Suprapubic skin (tissue), 4 donors: ENCODE results near the gene GGCT. TPM values are rescaled to one million over a fixed set of nuclear protein-coding genes. Genes with fewer than 3 reads are reported as not detected.
A peak's percentile ranks its signal among the peaks of the same experiment; 100 is the strongest.

Experiments used
- DNase-seq, 2 donors: peaks; one replicate each; pipeline ENCODE4 v3.0.0-alpha.2; 2019; ENCODE audit warnings: low spot score in 2 of 2
- H3K27ac ChIP-seq: fragments of 200-600 bp; sonication (generic); one replicate; pipeline ENCODE4 v1.5.1; 2019
- H3K27me3 ChIP-seq: fragments of 200-600 bp; sonication (generic); one replicate; pipeline ENCODE4 v1.5.1; 2019
- H3K36me3 ChIP-seq: fragments of 200-600 bp; sonication (generic); one replicate; pipeline ENCODE4 v1.5.1; 2019
- H3K4me1 ChIP-seq: fragments of 200-600 bp; sonication (generic); one replicate; pipeline ENCODE4 v1.5.1; 2019
- H3K4me3 ChIP-seq: fragments of 200-600 bp; sonication (generic); one replicate; pipeline ENCODE4 v1.5.1; 2019; ENCODE audit warnings: mild to moderate bottlenecking
- H3K9me3 ChIP-seq: fragments of 200-600 bp; sonication (generic); one replicate; pipeline ENCODE4 v1.5.1; 2019
- EP300 ChIP-seq: sonication (generic); formaldehyde crosslinking; IDR thresholded peaks from one replicate; pipeline ENCODE4 v1.6.1; 2017; ENCODE audit warnings: antibody characterized with exemption
- POLR2A ChIP-seq, 2 donors: fragments of 450-650 bp; IDR thresholded peaks; one replicate each; pipeline ENCODE4 v1.6.1; 2017; ENCODE audit warnings: antibody characterized with exemption in 2 of 2, mild to moderate bottlenecking in 2 of 2, moderate library complexity in 2 of 2
- POLR2AphosphoS5 ChIP-seq, 3 donors: sonication (generic); formaldehyde crosslinking; IDR thresholded peaks; one replicate each; pipeline ENCODE4 v1.6.1; 2017; ENCODE audit warnings: antibody characterized with exemption in 3 of 3
- WGBS: methylation state at CpG from one replicate; pipeline ENCODE4 v1.1.5; 2018; 5-methylcytosine and 5-hydroxymethylcytosine counted together
- total RNA-seq, 4 donors: library from RNA; depleted of rRNA; stranded (reverse); fragments of >200 nt; gene quantifications; one replicate each; pipeline ENCODE4 v1.1.0, GENCODE V29; 2016
- TF ChIP-seq, protein P1 (sequence below), 2 donors: fragments of 200-600 bp in 1 of 2; fragments of 450-650 bp in 1 of 2; sonication (generic) in 1 of 2; IDR thresholded peaks; one replicate each; pipeline ENCODE4 v1.5.1; 2016 to 2019; ENCODE audit warnings: antibody characterized with exemption in 2 of 2, mild to moderate bottlenecking in 1 of 2, moderate library complexity in 1 of 2

Gene GGCT
- total RNA-seq, 4 donors from 2014 or later: 13.7 to 76.1 (median 54.1) TPM

DNA sequence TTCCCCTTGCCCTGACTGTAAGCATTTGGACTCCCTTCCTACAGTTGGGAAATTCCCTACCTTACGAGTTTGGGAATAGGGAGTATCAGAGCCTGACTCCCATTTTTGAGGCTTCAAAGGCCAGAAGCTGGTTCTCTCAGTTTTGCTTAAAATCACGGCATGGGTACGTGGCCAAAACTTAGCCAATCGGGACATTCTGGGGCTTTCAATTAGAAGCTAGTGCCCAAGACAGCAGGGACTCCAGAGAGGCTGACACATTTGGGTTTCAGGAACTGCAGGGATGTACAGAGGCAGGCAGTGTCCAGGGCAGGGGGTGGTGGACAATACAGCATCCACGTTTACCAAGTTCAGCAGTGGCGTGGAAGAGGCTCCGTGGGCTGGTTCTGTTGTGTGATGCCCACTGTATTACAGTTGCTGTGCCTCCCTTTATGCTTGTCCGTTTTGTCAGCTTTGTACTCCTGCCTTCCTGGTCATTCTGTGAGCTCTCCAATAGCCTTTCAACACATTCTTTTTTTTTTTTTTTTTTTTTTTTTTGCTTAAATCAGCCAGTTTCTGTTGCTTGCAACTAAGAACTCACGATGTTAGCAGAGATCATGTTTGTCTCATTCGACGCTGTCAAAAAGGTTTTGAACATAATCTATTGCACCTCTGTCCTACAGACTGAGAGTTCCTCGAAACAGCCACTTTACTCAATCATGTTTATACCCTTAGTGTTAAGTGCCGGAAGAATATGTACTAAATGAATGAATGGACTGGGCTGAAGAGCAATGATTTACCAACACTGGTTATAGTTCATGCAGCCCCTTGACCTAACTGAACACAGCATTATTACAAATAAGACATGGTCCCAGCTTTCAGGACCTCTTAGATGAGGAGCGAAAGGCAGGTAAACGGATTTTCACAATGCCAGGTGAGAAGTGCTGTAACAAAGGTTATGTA is 1.1 kb downstream of the GGCT start:
- H3K36me3 ChIP-seq: peaks cover 1% of the 10 kb centered on the region
- H3K4me1 ChIP-seq: peaks cover 39% of the 10 kb centered on the region
- 34% methylated on average over 15 of the region's 15 CpGs for WGBS
- DNase-seq: no peak
- no peaks in the 10 kb centered on the region for H3K9me3 ChIP-seq
- peak overlapping the region; percentile 85 for H3K27ac ChIP-seq
- H3K27me3 ChIP-seq: no peaks in the 10 kb centered on the region
- H3K4me3 ChIP-seq: peak overlapping the region; percentile 97
- TF ChIP-seq, protein P1, sequence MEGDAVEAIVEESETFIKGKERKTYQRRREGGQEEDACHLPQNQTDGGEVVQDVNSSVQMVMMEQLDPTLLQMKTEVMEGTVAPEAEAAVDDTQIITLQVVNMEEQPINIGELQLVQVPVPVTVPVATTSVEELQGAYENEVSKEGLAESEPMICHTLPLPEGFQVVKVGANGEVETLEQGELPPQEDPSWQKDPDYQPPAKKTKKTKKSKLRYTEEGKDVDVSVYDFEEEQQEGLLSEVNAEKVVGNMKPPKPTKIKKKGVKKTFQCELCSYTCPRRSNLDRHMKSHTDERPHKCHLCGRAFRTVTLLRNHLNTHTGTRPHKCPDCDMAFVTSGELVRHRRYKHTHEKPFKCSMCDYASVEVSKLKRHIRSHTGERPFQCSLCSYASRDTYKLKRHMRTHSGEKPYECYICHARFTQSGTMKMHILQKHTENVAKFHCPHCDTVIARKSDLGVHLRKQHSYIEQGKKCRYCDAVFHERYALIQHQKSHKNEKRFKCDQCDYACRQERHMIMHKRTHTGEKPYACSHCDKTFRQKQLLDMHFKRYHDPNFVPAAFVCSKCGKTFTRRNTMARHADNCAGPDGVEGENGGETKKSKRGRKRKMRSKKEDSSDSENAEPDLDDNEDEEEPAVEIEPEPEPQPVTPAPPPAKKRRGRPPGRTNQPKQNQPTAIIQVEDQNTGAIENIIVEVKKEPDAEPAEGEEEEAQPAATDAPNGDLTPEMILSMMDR (IDR thresholded peaks at IDR 0.05): no peak
- no peak for TF ChIP-seq EP300
- no peak for TF ChIP-seq POLR2A (IDR thresholded peaks at IDR 0.05)
- TF ChIP-seq POLR2AphosphoS5 (IDR thresholded peaks at IDR 0.05): no peak

DNA sequence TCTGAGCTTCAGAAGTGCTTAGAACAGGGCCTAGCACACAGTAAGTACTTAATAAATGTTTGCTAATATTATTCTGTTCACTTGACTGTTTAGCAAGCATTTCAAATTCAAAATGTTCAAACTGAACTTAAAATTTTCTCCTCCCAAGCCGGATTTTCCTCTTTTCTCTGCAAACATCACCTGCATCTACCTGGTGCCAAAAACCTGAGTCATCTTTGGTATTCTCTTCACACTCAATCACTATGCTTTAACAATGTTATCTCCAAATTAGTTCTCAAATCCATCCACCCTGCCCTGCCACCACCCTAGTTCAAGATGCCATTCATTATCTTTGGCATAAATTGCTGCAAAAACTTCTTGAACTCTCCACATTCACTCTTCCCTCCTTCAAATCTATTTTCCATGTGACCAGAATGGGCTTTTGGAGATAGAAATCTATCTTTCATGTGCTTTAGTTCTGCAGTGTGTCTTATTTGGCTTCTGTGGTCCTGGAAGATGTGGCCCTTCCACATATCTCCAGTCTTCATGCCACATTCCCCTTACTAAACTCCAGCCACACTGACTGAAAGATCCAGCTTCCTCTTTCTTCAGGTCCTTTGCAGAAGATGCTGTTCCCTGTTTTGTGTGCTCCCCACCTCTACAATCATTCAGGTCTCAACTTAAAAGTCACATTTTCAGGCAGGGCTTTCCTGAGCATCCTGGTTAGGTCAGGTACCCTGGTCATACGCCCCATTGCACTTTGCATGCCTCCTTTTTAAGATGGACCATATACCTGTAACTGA is 2.0 kb downstream of the GGCT start:
- WGBS: 63% methylated on average over 2 of the region's 2 CpGs
- no peak overlapping the region for H3K27ac ChIP-seq
- TF ChIP-seq, protein P1 (IDR thresholded peaks at IDR 0.05): no peak
- TF ChIP-seq EP300 (no peak), POLR2AphosphoS5 (IDR thresholded peaks at IDR 0.05) (no peak), POLR2A (IDR thresholded peaks at IDR 0.05) (no peak)
- peaks cover 5% of the 10 kb centered on the region for H3K36me3 ChIP-seq
- no peak for DNase-seq
- H3K4me1 ChIP-seq: peaks cover 36% of the 10 kb centered on the region
- no peak overlapping the region for H3K4me3 ChIP-seq
- H3K27me3 ChIP-seq: no peaks in the 10 kb centered on the region
- no peaks in the 10 kb centered on the region for H3K9me3 ChIP-seq

DNA sequence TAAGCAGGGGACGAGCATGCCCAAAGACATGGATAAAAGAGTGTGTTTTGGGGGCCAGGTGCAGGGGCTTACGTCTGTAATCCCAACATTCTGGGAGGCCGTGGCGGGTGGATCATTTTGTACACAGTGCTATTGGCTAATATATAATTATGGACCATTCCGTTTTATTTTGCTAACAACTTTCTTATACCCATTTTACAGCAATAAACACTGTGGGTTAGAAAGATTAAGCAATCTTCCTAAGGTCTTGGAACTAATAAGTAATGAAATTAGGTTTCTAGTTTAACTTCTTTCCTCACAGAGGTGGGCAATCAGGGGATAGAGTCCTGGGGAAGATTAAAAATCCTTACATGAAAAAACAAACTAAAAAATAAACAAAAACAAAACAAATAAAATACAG is 3.4 kb downstream of the GGCT start:
- Histone ChIP-seq H3K4me1 (peaks cover 36% of the 10 kb centered on the region), H3K9me3 (no peaks in the 10 kb centered on the region), H3K27ac (no peak overlapping the region), H3K27me3 (no peaks in the 10 kb centered on the region), H3K4me3 (no peak overlapping the region), H3K36me3 (peaks cover 14% of the 10 kb centered on the region)
- DNase-seq: no peak
- WGBS: 90% methylated on average over 5 of the region's 5 CpGs
- no peak for TF ChIP-seq POLR2A (IDR thresholded peaks at IDR 0.05)
- TF ChIP-seq, protein P1 (IDR thresholded peaks at IDR 0.05): no peak
- TF ChIP-seq POLR2AphosphoS5 (IDR thresholded peaks at IDR 0.05): no peak
- TF ChIP-seq EP300: no peak

DNA sequence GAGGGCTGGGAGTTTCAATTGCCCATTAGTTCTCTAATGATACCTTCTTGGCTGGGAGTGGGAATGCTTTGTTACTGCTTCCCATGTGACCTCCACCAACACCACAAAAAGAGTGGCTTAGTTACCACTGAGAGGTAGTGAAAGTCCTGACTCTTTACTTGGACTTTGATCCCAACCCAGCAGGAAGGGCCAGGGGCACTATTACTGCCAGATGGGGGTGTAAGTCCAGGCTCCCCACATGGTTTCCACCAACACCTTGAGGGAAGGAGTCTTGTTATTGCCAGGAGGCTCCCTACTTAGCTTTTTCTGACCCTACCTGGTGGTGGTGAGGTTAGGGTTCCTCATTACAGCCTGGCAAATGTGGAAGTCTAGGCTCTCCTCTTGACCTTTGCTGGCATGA is 11.4 kb downstream of the GGCT start:
- no peak for TF ChIP-seq EP300
- TF ChIP-seq, protein P1 (IDR thresholded peaks at IDR 0.05): no peak
- no peak for TF ChIP-seq POLR2A (IDR thresholded peaks at IDR 0.05)
- no peak for TF ChIP-seq POLR2AphosphoS5 (IDR thresholded peaks at IDR 0.05)
- peaks cover 10% of the 10 kb centered on the region for H3K36me3 ChIP-seq
- no peaks in the 10 kb centered on the region for H3K9me3 ChIP-seq
- H3K4me1 ChIP-seq: no peaks in the 10 kb centered on the region
- no peak overlapping the region for H3K27ac ChIP-seq
- no peaks in the 10 kb centered on the region for H3K27me3 ChIP-seq
- no peak overlapping the region for H3K4me3 ChIP-seq
- no peak for DNase-seq

DNA sequence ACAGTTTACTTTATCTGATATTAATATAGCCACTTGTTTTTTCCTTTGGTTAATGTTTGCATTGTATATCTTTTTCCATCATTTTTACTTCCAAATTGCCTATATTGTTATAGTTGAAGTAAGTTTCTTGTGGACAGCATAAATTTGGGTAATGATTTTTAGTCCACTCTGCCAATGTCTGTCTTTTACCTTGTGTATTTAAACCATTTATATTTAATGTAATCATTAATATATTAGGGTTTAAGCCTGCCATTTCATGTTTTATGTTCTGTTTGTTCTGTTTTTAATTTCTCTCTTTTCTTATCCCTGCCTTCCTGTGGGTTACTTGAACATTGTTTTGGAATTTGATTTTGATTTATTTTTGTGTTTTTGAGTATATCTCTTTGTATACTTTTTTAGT is 13.2 kb downstream of the GGCT start:
- Histone ChIP-seq H3K9me3 (no peaks in the 10 kb centered on the region), H3K36me3 (peaks cover 2% of the 10 kb centered on the region), H3K4me3 (no peak overlapping the region), H3K27ac (no peak overlapping the region), H3K4me1 (no peaks in the 10 kb centered on the region), H3K27me3 (no peaks in the 10 kb centered on the region)
- TF ChIP-seq POLR2A (IDR thresholded peaks at IDR 0.05) (no peak), POLR2AphosphoS5 (IDR thresholded peaks at IDR 0.05) (no peak), EP300 (no peak)
- TF ChIP-seq, protein P1 (IDR thresholded peaks at IDR 0.05): no peak
- DNase-seq: no peak
